Anterior cingulate cortex (tissue), 58 donors: ENCODE results near the gene SURF2.
"Not testable (repeated sequence)": the region's sequence is repeated elsewhere in the genome, so short reads cannot be mapped to it uniquely, and the experiment has no call there.

Experiments
- DNase-seq, 58 donors: peaks; one replicate each; lab custom pipeline; 2025; lab: John Stamatoyannopoulos, UW

The SURF2 gene

GRCh38 chr9:133356391-133357091 is at the start of gene SURF2, which contains the start of gene SURF1:
SURF2 (plus strand) TSS chr9:133356550; CDS start chr9:133356593, 43 bp downstream.
SURF1 (minus strand) TSS chr9:133356487; CDS start chr9:133356453, 34 bp downstream.
- DNase-seq: peak in 57 of 58 donors; percentile 9 to 91 (median 74)

GRCh38 chr9:133307301-133307700 is 49.0 kb upstream of the SURF2 start:
- DNase-seq: no peak

- no peak for DNase-seq
These were observed 46.7 kb upstream of the SURF2 start for GRCh38 chr9:133309608-133310007.

GRCh38 chr9:133315997-133316396 is 40.4 kb upstream of the SURF2 start:
- DNase-seq: no peak

DNA sequence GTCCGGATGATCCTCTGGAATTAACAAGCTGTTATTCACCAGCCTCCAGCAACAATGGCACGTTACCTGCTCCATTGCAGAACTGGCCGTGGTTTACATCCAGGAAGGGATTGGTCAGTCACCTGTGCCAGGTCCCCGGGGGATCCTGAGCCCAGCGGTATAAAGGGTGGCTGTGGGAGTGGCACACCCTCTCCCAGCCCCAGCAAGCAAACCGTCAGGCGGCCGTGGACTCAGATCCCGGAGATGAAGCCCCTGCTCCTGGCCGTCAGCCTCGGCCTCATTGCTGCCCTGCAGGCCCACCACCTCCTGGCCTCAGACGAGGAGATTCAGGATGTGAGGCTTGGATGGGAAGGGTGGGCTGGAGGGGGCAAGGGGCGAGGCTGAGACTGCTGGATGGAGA is 38.8 kb upstream of the SURF2 start:
- not testable (repeated sequence) for DNase-seq

DNA sequence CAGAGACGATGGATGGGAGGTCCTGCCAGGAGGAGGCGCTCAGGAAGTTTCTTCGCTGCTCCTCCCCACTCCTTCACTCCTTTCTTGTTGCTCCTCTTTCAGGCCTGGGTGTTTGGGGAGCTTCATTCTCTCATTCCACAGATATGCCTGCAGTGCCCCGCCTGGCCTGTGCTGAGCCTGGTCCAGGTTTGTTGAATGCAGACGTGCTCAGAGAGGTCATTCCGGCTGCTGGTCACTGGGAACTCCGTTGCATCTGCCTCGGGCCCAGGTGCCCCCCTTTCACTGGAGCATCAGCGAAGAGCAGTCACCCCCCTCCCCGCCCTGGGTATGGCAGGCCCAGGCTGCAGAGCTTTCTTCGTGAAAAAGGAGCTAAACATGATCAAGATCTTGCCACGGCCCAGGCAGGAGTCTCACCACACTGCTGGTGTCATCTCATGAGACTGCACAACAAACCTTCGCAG is 35.9 kb upstream of the SURF2 start:
- DNase-seq: no peak

- DNase-seq: no peak
These were observed 34.9 kb upstream of the SURF2 start for GRCh38 chr9:133321411-133321935.

- no peak for DNase-seq
These were observed 33.6 kb upstream of the SURF2 start for GRCh38 chr9:133322701-133323100.

DNA sequence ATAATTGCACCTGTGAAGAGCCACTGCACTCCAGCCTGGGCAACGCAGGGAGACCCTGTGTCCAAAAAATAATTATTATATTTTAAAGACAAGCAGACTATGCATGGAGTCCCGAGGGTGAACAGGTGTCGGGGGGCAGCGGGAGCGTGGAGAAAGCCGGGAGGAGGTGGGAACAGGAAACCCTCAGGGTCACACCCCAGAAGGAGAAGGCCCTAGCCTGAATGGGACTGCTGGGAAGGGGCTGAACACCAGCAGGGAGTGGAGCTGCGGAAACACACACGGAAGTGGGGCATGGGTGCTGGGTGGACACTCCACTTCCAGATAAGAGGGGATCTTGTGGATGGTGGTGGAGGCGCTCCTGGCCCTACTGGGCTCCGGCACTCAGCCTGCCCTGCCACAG is 33.1 kb upstream of the SURF2 start:
- no peak for DNase-seq

- DNase-seq: no peak
These were observed 32.2 kb upstream of the SURF2 start for GRCh38 chr9:133323991-133324703.

DNA sequence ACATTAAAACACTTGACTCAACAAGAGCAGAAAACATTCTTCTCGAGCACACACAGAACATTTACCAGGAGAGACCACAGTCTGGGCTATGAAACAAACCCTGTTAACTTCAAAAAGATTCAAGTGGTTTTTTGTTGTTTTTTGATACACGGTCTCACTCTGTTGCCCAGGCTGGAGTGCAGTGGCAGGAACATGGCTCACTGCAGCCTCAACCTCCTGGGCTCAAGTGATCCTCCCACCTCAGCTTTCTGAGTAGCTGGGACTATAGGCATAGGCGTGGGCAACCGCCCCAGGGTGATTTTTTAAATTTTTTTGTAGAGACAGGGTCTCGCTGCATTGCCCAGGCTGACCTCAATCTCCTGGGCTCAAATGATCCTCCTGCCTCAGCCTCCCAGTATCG is 29.3 kb upstream of the SURF2 start:
- DNase-seq: not testable (repeated sequence)

GRCh38 chr9:133327834-133328484 is 28.4 kb upstream of the SURF2 start:
- no peak for DNase-seq

DNA sequence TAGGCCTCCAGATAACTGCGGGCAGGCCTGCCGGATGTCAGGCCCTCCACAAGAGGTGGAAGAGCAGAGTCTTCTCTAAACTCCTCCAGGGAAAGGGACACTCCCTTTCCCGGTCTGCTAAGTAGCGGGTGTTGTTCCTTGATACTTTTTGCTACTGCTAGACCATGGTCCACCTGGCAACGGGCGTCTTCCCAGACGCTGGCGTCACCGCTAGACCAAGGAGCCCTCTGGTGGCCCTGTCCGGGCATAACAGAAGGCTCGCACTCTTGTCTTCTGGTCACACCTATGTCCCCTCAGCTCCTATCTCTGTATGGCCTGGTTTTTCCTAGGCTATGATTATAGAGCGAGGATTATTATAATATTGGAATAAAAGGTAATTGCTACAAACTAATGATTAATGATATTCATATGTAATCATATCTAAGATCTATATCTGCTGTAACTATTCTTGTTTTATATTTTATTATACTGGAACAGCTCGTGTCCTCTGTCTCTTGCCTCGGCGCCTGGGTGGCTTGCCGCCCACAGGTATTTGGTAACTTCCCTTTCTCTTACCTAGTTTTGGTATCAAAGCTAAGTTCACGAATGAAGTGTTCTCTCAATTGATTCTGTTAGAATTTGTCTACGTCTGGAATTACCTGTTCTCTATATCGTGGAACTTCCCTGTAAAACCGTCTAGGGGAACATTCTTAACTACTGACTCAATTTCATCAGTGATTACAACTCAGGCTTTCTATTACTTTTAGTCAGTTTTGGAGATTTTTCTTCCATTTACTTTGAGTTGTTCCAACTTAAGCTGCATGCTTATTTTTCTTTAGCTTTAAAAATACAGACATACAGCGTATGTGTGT is 26.8 kb upstream of the SURF2 start:
- peak in 8 of 58 donors; percentile 9 to 42 (median 14) for DNase-seq

DNA sequence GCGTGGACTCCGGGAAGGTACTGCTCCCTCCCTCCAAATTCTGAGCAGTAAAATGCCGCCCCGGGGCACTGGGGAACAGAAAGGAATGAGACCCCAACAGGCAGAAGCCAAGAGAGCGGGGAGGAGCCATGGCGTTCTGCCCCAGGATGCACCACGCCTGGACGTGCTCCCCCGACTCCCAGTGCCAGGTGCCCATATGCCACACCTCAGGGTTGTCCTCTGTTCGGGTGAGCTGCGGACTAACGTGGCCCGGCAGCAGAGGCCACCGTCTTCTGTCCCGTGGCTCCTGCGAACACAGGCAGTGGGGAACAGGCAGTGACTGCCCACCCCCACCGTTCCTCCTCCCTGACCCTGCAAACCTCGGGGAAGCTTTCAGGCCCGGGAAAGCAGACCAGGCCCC is 25.1 kb upstream of the SURF2 start:
- DNase-seq: no peak

DNA sequence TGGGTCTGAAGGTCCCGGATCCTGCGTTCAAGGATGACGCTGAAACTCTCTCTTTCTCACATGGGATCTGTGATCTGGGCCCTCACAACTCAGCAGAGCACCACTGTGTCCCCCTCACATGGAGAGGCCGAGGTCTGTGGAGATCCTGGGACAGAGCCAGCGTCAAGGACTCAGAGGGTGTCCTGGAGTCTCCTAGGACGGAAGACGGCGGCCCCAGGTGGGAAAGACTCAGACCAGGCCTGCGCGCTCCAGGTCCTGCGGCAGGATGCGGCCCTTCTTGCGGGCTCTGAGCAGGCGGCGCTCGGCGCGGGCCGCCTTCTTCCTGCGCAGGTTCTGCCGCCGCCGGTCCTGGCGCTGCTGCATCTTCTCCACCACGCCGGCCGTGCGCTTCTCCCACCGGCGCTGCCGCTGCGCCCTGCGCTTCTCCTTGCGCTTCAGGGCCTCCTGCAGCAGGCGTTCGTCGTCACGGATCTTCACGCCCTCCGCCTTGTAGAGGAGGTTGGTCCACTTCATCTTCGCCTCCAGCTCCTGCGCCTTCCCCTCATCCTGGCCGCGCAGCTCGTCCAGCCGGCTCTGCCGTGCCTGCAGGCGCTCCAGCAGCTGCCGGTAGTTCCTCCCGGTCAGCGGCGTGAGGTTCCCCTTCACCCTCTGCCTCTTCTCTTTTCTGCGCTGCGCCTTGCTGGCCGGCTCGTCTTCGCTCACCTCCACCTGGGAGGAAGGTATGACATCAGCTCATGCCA is 24.5 kb upstream of the SURF2 start:
- DNase-seq: no peak

GRCh38 chr9:133332381-133332730 is 24.0 kb upstream of the SURF2 start:
- no peak for DNase-seq

DNA sequence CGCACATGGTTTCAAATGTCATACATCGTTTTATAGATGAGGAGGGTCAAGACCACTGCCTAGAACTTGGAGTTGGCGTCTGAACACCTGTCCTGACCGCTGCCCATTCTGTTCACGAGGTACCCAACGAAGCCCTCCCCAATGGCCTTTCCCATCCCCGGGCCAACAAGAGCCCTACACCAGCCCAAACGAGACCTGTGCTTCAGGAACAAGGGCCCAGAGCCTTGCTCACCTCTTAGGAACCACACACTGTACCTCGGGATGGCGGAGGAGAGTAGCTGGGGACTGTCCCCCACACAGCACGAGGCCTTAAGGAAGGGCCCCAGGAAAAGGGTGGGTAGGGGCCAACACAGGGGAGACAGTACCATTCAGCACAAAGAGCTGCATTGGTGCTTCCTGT is 23.3 kb upstream of the SURF2 start:
- DNase-seq: no peak

DNA sequence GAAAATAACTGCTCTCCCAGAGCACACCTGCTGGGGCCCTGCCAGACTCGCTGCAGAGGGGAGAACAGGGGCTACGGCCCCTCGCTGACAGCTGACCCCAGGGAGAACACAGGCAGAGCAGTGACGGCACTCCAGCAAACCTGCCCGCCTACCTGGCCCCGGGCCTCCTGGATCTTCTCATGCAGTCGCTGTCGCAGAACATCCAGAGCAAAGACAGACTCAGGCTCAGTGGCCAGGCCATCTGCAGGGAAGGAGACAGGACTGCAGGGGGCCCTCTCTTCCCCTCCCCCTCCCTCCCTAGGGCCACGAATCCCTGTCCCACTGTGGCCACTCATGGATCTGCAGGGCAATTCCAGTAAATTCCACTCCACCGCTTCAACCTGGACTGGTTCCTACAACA is 22.8 kb upstream of the SURF2 start:
- no peak for DNase-seq

- no peak for DNase-seq
These were observed 22.2 kb upstream of the SURF2 start for GRCh38 chr9:133334161-133334560.

DNA sequence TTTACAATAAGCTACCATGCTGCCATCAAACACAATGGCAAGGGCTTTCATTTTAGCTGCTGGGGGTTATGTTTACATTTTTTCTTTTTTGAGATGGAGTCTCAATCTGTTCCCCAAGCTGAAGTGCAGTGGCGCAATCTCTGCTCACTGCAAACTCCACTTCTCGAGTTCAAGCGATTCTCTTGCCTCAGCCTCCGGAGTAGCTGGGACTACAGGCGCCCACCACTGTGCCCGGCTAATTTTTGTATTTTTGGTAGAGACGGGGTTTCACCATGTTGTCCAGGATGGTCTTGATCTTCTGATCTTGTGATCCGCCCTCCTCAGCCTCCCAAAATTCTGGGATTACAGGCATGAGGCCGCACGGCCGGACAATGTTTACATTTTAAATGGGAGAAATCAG is 21.5 kb upstream of the SURF2 start:
- DNase-seq: not testable (repeated sequence)
